Neural crest cell (in vitro differentiated cells): Measurements from ENCODE around the gene IL12RB2. TPM values are rescaled to one million over a fixed set of nuclear protein-coding genes. Genes with fewer than 3 reads are reported as not detected.

ENCODE experiments used
- DNase-seq: peaks from one replicate; pipeline ENCODE4 v3.0.0; 2021; ENCODE audit warnings: low read depth, mixed read lengths, low spot score
- H3K27ac Mint-ChIP-seq: one replicate; pipeline ENCODE4 v1.8.0; 2021; ENCODE audit warnings: mild to moderate bottlenecking, mixed read lengths; ENCODE audit not compliant: unreplicated experiment
- H3K27me3 Mint-ChIP-seq: 2 replicates; pipeline ENCODE4 v1.8.0; 2021; ENCODE audit warnings: low read depth, mild to moderate bottlenecking, mixed read lengths
- H3K36me3 Mint-ChIP-seq: 2 replicates; pipeline ENCODE4 v1.8.0; 2021; ENCODE audit warnings: low read depth, mild to moderate bottlenecking, mixed read lengths
- H3K4me1 Mint-ChIP-seq: 2 replicates; pipeline ENCODE4 v1.8.0; 2021; ENCODE audit warnings: mixed read lengths
- H3K4me3 Mint-ChIP-seq: one replicate; pipeline ENCODE4 v1.8.0; 2021; ENCODE audit warnings: mild to moderate bottlenecking, mixed read lengths
- H3K9me3 Mint-ChIP-seq: 2 replicates; pipeline ENCODE4 v1.8.0; 2021; ENCODE audit warnings: mixed read lengths
- total RNA-seq: library from RNA; stranded (reverse); gene quantifications from 2 replicates; pipeline ENCODE4 v1.2.1, GENCODE V29; 2021
- TF ChIP-seq, protein P1 (sequence below): fragments of 200-600 bp; sonication (generic); conservative IDR thresholded peaks from 2 replicates; pipeline ENCODE4 v1.5.0; 2021; ENCODE audit warnings: antibody characterized with exemption, mild to moderate bottlenecking

The IL12RB2 gene
- total RNA-seq, 1 donor from 2014 or later: 0.19 TPM

DNA sequence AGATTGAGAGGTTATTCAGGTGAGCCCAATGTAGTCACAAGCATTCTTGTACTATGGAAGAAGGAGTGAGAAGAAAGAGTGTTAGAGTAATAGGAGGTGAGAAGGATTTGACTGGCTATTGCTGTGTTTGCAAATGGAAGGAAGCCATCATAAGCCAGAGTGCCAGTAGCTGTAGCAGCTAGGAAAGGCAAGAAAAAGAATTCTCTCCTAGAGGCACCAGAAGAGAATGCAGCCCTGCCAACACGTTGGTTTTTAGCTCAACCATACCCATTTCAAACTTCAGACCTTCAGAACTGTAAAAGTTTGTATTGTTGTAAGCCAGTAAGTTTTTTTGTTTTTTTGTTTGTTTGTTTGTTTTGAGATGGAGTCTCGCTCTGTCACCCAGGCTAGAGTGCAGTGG is 8.9 kb upstream of the IL12RB2 start:
- H3K27me3 Mint-ChIP-seq: peaks cover 7% of the 10 kb centered on the region
- TF ChIP-seq, protein P1, sequence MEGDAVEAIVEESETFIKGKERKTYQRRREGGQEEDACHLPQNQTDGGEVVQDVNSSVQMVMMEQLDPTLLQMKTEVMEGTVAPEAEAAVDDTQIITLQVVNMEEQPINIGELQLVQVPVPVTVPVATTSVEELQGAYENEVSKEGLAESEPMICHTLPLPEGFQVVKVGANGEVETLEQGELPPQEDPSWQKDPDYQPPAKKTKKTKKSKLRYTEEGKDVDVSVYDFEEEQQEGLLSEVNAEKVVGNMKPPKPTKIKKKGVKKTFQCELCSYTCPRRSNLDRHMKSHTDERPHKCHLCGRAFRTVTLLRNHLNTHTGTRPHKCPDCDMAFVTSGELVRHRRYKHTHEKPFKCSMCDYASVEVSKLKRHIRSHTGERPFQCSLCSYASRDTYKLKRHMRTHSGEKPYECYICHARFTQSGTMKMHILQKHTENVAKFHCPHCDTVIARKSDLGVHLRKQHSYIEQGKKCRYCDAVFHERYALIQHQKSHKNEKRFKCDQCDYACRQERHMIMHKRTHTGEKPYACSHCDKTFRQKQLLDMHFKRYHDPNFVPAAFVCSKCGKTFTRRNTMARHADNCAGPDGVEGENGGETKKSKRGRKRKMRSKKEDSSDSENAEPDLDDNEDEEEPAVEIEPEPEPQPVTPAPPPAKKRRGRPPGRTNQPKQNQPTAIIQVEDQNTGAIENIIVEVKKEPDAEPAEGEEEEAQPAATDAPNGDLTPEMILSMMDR: peak; percentile 25
- no peak overlapping the region for H3K27ac Mint-ChIP-seq
- no peak for DNase-seq
- no peak overlapping the region for H3K4me3 Mint-ChIP-seq
- no peaks in the 10 kb centered on the region for H3K36me3 Mint-ChIP-seq
- H3K9me3 Mint-ChIP-seq: no peaks in the 10 kb centered on the region
- H3K4me1 Mint-ChIP-seq: no peaks in the 10 kb centered on the region

DNA sequence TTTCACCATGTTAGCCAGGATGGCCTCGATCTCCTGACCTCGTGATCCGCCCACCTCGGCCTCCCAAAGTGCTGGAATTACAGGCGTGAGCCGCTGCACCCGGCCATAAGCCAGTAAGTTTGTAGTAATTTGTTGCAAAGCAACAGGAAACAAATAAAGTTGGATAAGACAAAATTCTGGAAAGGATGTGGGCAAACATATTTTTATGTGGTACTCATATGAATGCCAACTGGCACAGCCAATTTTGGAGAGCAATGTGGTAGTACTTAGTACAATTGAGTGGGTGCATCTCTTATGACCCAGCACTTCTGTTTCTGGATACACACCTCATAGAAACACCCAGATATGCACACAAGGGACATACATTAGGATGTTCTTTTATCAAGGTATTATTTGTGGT is 8.4 kb upstream of the IL12RB2 start:
- Mint-ChIP-seq H3K27me3 (peaks cover 11% of the 10 kb centered on the region), H3K9me3 (no peaks in the 10 kb centered on the region), H3K4me3 (no peak overlapping the region), H3K4me1 (no peaks in the 10 kb centered on the region), H3K36me3 (no peaks in the 10 kb centered on the region), H3K27ac (no peak overlapping the region)
- TF ChIP-seq, protein P1: no peak
- DNase-seq: no peak

DNA sequence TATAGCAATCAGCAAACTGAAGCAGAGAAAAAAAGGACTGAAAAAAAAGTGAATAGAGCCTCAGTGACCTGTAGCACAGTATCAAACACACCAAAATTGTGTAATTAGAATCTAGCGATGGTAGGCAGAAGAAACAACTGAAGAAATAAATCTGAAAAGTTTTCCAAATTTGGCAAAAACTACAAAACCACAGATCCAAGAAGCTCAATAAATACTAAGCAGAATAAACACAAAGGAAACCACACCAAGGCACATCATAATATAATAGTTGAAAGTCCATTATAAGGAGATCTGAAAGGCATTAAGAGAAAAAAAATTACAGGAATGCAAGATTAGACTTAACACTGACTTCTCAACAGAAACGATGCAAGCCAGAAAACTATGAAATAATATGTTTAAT is 7.1 kb upstream of the IL12RB2 start:
- no peak overlapping the region for H3K4me3 Mint-ChIP-seq
- peaks cover 21% of the 10 kb centered on the region for H3K27me3 Mint-ChIP-seq
- TF ChIP-seq, protein P1: no peak
- DNase-seq: no peak
- no peaks in the 10 kb centered on the region for H3K9me3 Mint-ChIP-seq
- no peaks in the 10 kb centered on the region for H3K4me1 Mint-ChIP-seq
- H3K27ac Mint-ChIP-seq: no peak overlapping the region
- H3K36me3 Mint-ChIP-seq: no peaks in the 10 kb centered on the region

GRCh38 chr1:67304023-67304422 is 3.6 kb upstream of the IL12RB2 start:
- H3K4me3 Mint-ChIP-seq: no peak overlapping the region
- TF ChIP-seq, protein P1: no peak
- no peaks in the 10 kb centered on the region for H3K36me3 Mint-ChIP-seq
- H3K9me3 Mint-ChIP-seq: no peaks in the 10 kb centered on the region
- no peak for DNase-seq
- peaks cover 47% of the 10 kb centered on the region for H3K27me3 Mint-ChIP-seq
- no peak overlapping the region for H3K27ac Mint-ChIP-seq
- no peaks in the 10 kb centered on the region for H3K4me1 Mint-ChIP-seq

- no peaks in the 10 kb centered on the region for H3K4me1 Mint-ChIP-seq
- H3K4me3 Mint-ChIP-seq: peak overlapping the region; percentile 84
These were observed 1.1 kb upstream of the IL12RB2 start for GRCh38 chr1:67306547-67306946.

More at GRCh38 chr1:67306547-67306946, 1.1 kb upstream of the IL12RB2 start:
- TF ChIP-seq, protein P1: no peak
- Mint-ChIP-seq H3K27me3 (peaks cover 48% of the 10 kb centered on the region), H3K27ac (no peak overlapping the region), H3K36me3 (no peaks in the 10 kb centered on the region), H3K9me3 (no peaks in the 10 kb centered on the region)
- no peak for DNase-seq
